HL-60 (cell line): ENCODE data around the gene LBH.

Source experiments
- DNase-seq, 2 experiments: peaks; one replicate each; pipeline ENCODE4 v3.0.0-alpha.2; 2010 to 2020; ENCODE audit warnings: low read depth in 1 of 2, low spot score in 1 of 2
- H3K27ac ChIP-seq: fragments of 250-450 bp; sonication (Bioruptor Pico); replicated peaks from 2 replicates; pipeline ENCODE4 v1.5.1; 2020; ENCODE audit warnings: mild to moderate bottlenecking, moderate library complexity
- H3K27me3 ChIP-seq: fragments of 250-450 bp; sonication (Bioruptor Pico); 2 replicates; pipeline ENCODE4 v1.5.1; 2021; ENCODE audit warnings: mild to moderate bottlenecking, moderate library complexity; ENCODE audit not compliant: insufficient read depth, poor library complexity, severe bottlenecking
- H3K4me3 ChIP-seq: replicated peaks from 2 replicates; pipeline ENCODE4 v1.5.1; 2011; ENCODE audit warnings: mild to moderate bottlenecking, control low read depth, low read length; ENCODE audit not compliant: insufficient read depth
- CTCF ChIP-seq: IDR thresholded peaks from one replicate; pipeline ENCODE4 v1.5.1; 2011; ENCODE audit warnings: low read length, control low read depth, inconsistent platforms; ENCODE audit not compliant: insufficient read depth
- GABPA ChIP-seq: IDR thresholded peaks from 2 replicates; pipeline ENCODE4 v1.6.1; 2012; ENCODE audit warnings: low read depth
- POLR2AphosphoS5 ChIP-seq: IDR thresholded peaks from 2 replicates; pipeline ENCODE4 v1.6.1; 2012; ENCODE audit warnings: low read depth
- REST ChIP-seq: IDR thresholded peaks from 2 replicates; pipeline ENCODE4 v1.6.1; 2012; ENCODE audit warnings: low read depth; ENCODE audit not compliant: insufficient replicate concordance
- SPI1 ChIP-seq: IDR thresholded peaks from 2 replicates; pipeline ENCODE4 v1.6.1; 2012; ENCODE audit warnings: low read depth, mild to moderate bottlenecking, borderline replicate concordance

LBH gene

GRCh38 chr2:30249354-30249753, 18.0 kb downstream of the LBH start:
- no peak for DNase-seq
- no peak overlapping the region for H3K4me3 ChIP-seq
- no peak for TF ChIP-seq REST
- no peak for TF ChIP-seq SPI1
- no peak for TF ChIP-seq GABPA
- no peak for TF ChIP-seq POLR2AphosphoS5
- TF ChIP-seq CTCF = no peak
- no peak overlapping the region for H3K27ac ChIP-seq
- no peaks in the 10 kb centered on the region for H3K27me3 ChIP-seq

GRCh38 chr2:30250421-30250820, 19.1 kb downstream of the LBH start:
- Histone ChIP-seq H3K27me3 (no peaks in the 10 kb centered on the region), H3K4me3 (no peak overlapping the region), H3K27ac (no peak overlapping the region)
- no peak for DNase-seq
- TF ChIP-seq SPI1 (no peak), GABPA (no peak), POLR2AphosphoS5 (no peak), REST (no peak), CTCF (no peak)

- peak in 1 of 2 experiments; percentile 19 for DNase-seq
Measured at GRCh38 chr2:30252723-30253701, 21.7 kb downstream of the LBH start.

More at GRCh38 chr2:30252723-30253701, 21.7 kb downstream of the LBH start:
- H3K27ac ChIP-seq = no peak overlapping the region
- no peak overlapping the region for H3K4me3 ChIP-seq
- TF ChIP-seq GABPA (no peak), SPI1 (no peak), REST (no peak), POLR2AphosphoS5 (peak; percentile 41; the same call in 1 of the 2 replicates), CTCF (no peak)
- no peaks in the 10 kb centered on the region for H3K27me3 ChIP-seq
